Measurements from ENCODE around the gene DYNLL2.
A peak's percentile ranks its signal among the peaks of the same experiment; 100 is the strongest.
"Not testable (repeated sequence)": the region's sequence is repeated elsewhere in the genome, so short reads cannot be mapped to it uniquely, and the experiment has no call there.

The DYNLL2 gene

GRCh38 chr17:58072862-58073261 is 10.4 kb upstream of the DYNLL2 start:
- no peak for DNase-seq (ENCODE audit: low spot score)

- not testable (repeated sequence) for DNase-seq (ENCODE audit: low spot score)
Measured at GRCh38 chr17:58073266-58073665, 10.0 kb upstream of the DYNLL2 start.

GRCh38 chr17:58074406-58074805 is 8.8 kb upstream of the DYNLL2 start:
- DNase-seq (ENCODE audit: low spot score): not testable (repeated sequence)

- DNase-seq (ENCODE audit: low spot score): no peak
Measured at GRCh38 chr17:58079300-58080033, 3.8 kb upstream of the DYNLL2 start.

GRCh38 chr17:58081646-58082340 is 1.4 kb upstream of the DYNLL2 start:
- DNase-seq (ENCODE audit: low spot score): no peak

- DNase-seq (ENCODE audit: low spot score): no peak
Measured at GRCh38 chr17:58082341-58082869, 814 bp upstream of the DYNLL2 start.

- peak; percentile 40 for DNase-seq (ENCODE audit: low spot score)
Measured at GRCh38 chr17:58083491-58084316, 485 bp downstream of the DYNLL2 start.

GRCh38 chr17:58084317-58084981 is 1.2 kb downstream of the DYNLL2 start:
- peak; percentile 65 for DNase-seq (ENCODE audit: low spot score)

- no peak for DNase-seq (ENCODE audit: low spot score)
Measured at GRCh38 chr17:58085039-58085715, 2.0 kb downstream of the DYNLL2 start.

GRCh38 chr17:58086953-58087352 is 3.7 kb downstream of the DYNLL2 start:
- DNase-seq (ENCODE audit: low spot score): no peak

- no peak for DNase-seq (ENCODE audit: low spot score)
Measured at GRCh38 chr17:58088624-58089023, 5.4 kb downstream of the DYNLL2 start.

GRCh38 chr17:58089111-58089510 is 5.9 kb downstream of the DYNLL2 start:
- no peak for DNase-seq (ENCODE audit: low spot score)

GRCh38 chr17:58091024-58091567 is 7.9 kb downstream of the DYNLL2 start:
- DNase-seq (ENCODE audit: low spot score): no peak

GRCh38 chr17:58092101-58092796 is 9.0 kb downstream of the DYNLL2 start:
- DNase-seq (ENCODE audit: low spot score): no peak

- no peak for DNase-seq (ENCODE audit: low spot score)
Measured at GRCh38 chr17:58092797-58093385, 9.7 kb downstream of the DYNLL2 start.

- no peak for DNase-seq (ENCODE audit: low spot score)
Measured at GRCh38 chr17:58094118-58094517, 10.9 kb downstream of the DYNLL2 start.

GRCh38 chr17:58096892-58097291 is 13.7 kb downstream of the DYNLL2 start:
- DNase-seq (ENCODE audit: low spot score): peak; percentile 17

- no peak for DNase-seq (ENCODE audit: low spot score)
Measured at GRCh38 chr17:58097384-58098088, 14.3 kb downstream of the DYNLL2 start.

GRCh38 chr17:58100506-58100905 is 17.3 kb downstream of the DYNLL2 start:
- DNase-seq (ENCODE audit: low spot score): no peak

Measured in SW480 (cell line).